HG03066 (cell line): ENCODE measurements around the gene MATCAP1.

Source experiments
- ATAC-seq: cut with Tn5 transposase; IDR thresholded peaks from one replicate; pipeline ENCODE4 v1.9.1; 2021; ENCODE audit warnings: low read depth; ENCODE audit not compliant: unreplicated experiment

Gene MATCAP1

GRCh38 chr16:67145746-67146145, 38.0 kb downstream of the MATCAP1 start:
- ATAC-seq, result no peak

GRCh38 chr16:67144943-67145342, 38.8 kb downstream of the MATCAP1 start:
- ATAC-seq, result no peak

- no peak for ATAC-seq
Observed at GRCh38 chr16:67142342-67142741, 41.4 kb downstream of the MATCAP1 start.

GRCh38 chr16:67141391-67141790, 42.4 kb downstream of the MATCAP1 start:
- ATAC-seq, result no peak

GRCh38 chr16:67137605-67138004, 46.2 kb downstream of the MATCAP1 start:
- no peak for ATAC-seq

GRCh38 chr16:67129422-67129821, 54.3 kb downstream of the MATCAP1 start:
- no peak for ATAC-seq

- ATAC-seq, result no peak
Observed at GRCh38 chr16:67128887-67129286, 54.9 kb downstream of the MATCAP1 start.

GRCh38 chr16:67128417-67128816, 55.3 kb downstream of the MATCAP1 start:
- ATAC-seq, result no peak
